AG10803 (cell line): ENCODE results near the gene BHLHE40.

Experiments
- DNase-seq: peaks from one replicate; pipeline ENCODE4 v3.0.0; 2010; ENCODE audit warnings: low read depth
- H3K4me3 ChIP-seq: 2 replicates; pipeline ENCODE4 v1.5.1; 2011; ENCODE audit warnings: mild to moderate bottlenecking, low read length, control low read depth
- CTCF ChIP-seq: conservative IDR thresholded peaks from 2 replicates; pipeline ENCODE4 v1.5.1; 2011; ENCODE audit warnings: mild to moderate bottlenecking, low read length, control low read depth, inconsistent platforms

Gene BHLHE40

GRCh38 chr3:4940985-4941384 is 38.3 kb upstream of the BHLHE40 start:
- no peak for TF ChIP-seq CTCF
- no peak for DNase-seq
- no peak overlapping the region for H3K4me3 ChIP-seq

GRCh38 chr3:4943549-4943948 is 35.7 kb upstream of the BHLHE40 start:
- peak; percentile 34; the same call in 1 of the 2 replicates for TF ChIP-seq CTCF

GRCh38 chr3:4945324-4945723 is 33.9 kb upstream of the BHLHE40 start:
- TF ChIP-seq CTCF, result no peak
- H3K4me3 ChIP-seq, result no peak overlapping the region
- DNase-seq, result no peak

More at GRCh38 chr3:4943549-4943948, 35.7 kb upstream of the BHLHE40 start:
- H3K4me3 ChIP-seq, result no peak overlapping the region
- no peak for DNase-seq

GRCh38 chr3:4947028-4947427 is 32.2 kb upstream of the BHLHE40 start:
- TF ChIP-seq CTCF, result no peak
- DNase-seq, result no peak
- H3K4me3 ChIP-seq, result no peak overlapping the region

- DNase-seq, result peak; percentile 10
- H3K4me3 ChIP-seq, result no peak overlapping the region
- TF ChIP-seq CTCF, result no peak
These were observed 30.8 kb upstream of the BHLHE40 start for GRCh38 chr3:4948395-4948794.

GRCh38 chr3:4949004-4949403 is 30.2 kb upstream of the BHLHE40 start:
- no peak overlapping the region for H3K4me3 ChIP-seq
- no peak for DNase-seq
- no peak for TF ChIP-seq CTCF

GRCh38 chr3:4949659-4950058 is 29.6 kb upstream of the BHLHE40 start:
- no peak for TF ChIP-seq CTCF
- no peak overlapping the region for H3K4me3 ChIP-seq
- DNase-seq, result peak; percentile 3
